Hematopoietic multipotent progenitor cell (in vitro differentiated cells): Measurements from ENCODE around the gene LGR4. TPM values are rescaled to one million over a fixed set of nuclear protein-coding genes. Genes with fewer than 3 reads are reported as not detected.
"Not testable (repeated sequence)": the region's sequence is repeated elsewhere in the genome, so short reads cannot be mapped to it uniquely, and the experiment has no call there.

Experiments used
- DNase-seq, 3 donors: peaks; one replicate each; pipeline ENCODE4 v3.0.0-alpha.2; 2011 to 2015; ENCODE audit warnings: low read depth in 2 of 3, low spot score in 2 of 3
- total RNA-seq: library from RNA; depleted of rRNA; stranded (reverse); fragments of >200 nt; gene quantifications from one replicate; pipeline ENCODE4 v1.2.3, GENCODE V29; 2012

Gene LGR4, protein sequence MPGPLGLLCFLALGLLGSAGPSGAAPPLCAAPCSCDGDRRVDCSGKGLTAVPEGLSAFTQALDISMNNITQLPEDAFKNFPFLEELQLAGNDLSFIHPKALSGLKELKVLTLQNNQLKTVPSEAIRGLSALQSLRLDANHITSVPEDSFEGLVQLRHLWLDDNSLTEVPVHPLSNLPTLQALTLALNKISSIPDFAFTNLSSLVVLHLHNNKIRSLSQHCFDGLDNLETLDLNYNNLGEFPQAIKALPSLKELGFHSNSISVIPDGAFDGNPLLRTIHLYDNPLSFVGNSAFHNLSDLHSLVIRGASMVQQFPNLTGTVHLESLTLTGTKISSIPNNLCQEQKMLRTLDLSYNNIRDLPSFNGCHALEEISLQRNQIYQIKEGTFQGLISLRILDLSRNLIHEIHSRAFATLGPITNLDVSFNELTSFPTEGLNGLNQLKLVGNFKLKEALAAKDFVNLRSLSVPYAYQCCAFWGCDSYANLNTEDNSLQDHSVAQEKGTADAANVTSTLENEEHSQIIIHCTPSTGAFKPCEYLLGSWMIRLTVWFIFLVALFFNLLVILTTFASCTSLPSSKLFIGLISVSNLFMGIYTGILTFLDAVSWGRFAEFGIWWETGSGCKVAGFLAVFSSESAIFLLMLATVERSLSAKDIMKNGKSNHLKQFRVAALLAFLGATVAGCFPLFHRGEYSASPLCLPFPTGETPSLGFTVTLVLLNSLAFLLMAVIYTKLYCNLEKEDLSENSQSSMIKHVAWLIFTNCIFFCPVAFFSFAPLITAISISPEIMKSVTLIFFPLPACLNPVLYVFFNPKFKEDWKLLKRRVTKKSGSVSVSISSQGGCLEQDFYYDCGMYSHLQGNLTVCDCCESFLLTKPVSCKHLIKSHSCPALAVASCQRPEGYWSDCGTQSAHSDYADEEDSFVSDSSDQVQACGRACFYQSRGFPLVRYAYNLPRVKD
- 2.7 TPM for total RNA-seq

DNA sequence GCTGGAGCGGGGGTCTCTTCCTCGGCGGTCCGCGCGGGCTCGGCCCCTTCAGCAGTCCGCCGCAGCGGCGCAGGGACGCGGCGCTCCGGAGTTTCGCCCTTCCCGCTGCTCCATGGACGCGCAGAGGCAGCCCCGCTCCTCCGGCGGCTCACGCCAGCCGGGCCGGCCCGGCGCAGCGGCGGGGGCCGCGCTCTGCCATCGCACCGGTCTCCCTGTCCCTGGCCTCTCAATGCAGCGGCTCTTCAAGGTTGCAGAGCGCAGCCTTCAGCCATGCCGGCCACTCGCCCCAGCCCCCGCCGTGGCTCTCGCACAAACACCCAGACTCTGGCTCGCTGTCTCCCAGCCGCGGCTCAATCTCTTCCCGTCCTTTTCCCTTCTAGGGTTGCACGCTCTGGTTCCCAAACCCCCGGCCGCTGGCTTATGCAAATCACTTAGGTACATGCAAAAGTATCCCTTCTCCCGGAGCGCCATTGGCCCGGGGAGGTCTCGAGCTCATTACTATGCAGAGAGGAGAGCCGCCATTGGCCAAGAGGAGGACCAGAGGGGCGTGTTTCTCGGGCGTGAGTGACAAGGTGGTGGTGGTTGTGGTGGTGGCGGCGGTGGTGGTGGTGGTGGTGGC, at the start of gene LGR4:
Gene LGR4 (minus strand): TSS at position 393 of the 619 bp plus-strand sequence. CDS start 488 bp downstream, outside the sequence.
- peak; percentile 30 to 90 (median 87) for DNase-seq

DNA sequence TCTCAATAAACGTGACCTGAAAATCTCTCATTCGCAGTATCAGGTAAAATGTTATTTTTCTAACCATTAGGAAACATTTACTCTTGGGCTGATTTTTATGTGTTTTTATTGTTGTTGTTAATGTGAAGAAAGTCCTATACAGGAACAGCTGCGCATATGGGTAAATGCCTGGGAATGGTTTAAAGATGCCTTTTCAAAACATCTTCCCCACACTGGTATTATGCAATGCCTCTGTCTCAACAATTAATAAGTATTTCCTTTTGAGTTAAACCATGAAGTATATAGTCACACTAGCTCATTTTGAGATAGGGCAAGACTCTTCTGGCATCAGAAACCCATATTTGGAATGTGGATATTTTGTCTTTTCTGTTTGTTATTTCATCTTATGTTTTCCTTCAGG, 47.6 kb upstream of the LGR4 start:
- no peak for DNase-seq

DNA sequence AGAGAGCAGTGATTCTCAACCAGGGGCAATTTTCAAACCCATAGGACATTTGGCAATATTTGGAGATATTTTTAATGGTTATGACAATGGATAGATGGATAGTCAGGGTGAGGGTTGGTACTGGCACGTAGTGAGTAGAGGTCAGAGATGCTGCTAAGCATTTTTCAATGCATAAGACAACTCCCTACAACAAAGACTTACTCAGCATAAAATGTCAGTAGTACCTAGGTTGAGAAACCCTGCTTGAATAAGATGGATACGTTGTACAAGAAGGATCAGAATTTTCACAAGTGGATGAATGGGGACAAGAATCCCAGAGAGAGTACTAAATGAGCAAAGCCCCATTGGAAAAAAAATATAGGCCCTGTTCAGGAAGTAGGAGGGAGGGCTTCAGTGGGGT, 45.9 kb upstream of the LGR4 start:
- no peak for DNase-seq

DNA sequence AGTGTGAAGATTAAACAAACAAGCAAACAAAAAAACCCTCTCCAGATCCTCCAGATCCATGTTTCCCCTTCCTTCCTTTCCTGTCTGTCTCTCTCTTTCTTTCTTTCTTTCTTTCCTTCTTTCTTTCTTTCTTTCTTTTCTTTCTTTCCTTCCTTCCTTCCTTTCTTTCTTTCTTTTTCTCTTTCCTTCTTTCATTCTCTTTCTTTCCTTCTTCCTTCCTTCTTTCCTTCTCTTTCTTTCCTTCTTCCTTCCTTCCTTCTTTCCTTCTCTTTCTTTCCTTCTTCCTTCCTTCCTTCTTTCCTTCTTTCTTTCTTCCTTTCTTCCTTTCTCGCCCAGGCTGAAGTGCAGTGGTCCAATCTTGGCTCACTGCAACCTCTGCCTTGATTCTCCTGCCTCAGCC, 44.9 kb upstream of the LGR4 start:
- DNase-seq: not testable (repeated sequence)

DNA sequence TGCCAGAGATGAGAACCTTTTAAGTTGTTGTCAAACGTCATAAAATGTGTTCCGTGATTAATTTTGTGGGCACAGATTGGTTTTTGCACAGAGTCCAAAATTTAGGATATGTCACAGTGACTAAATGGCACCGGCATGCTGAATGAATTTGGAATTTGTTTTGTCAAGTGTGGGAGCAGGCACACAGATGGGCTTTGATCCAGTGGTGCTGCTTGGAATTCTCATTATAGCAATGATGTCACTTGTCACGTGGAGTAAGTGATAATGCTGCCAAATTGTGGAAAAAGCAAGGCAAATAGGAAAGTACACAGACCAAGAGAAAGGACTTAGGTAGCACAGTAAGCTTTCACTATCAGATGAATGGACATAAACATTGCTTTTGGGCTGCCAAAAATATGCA, 42.0 kb upstream of the LGR4 start:
- DNase-seq: no peak

DNA sequence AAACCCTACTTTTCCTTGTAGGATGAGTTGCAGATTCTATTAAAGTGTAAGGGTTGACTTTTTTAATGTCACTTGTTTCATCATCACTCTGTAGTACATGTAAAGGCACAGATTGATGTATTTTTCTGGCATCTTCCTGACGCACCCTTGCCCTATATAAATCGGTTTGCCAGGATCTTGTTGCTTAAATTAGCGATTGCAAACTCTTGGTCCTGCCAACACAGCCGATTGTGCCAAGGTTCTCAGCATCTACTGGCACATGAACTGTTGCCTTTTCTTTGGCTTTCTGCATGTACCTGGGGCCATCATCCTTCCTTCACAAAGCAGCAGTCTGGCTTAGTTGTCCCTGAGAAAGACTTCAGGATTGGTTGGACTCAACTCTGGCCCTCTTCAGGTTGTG, 41.5 kb upstream of the LGR4 start:
- DNase-seq: no peak

DNA sequence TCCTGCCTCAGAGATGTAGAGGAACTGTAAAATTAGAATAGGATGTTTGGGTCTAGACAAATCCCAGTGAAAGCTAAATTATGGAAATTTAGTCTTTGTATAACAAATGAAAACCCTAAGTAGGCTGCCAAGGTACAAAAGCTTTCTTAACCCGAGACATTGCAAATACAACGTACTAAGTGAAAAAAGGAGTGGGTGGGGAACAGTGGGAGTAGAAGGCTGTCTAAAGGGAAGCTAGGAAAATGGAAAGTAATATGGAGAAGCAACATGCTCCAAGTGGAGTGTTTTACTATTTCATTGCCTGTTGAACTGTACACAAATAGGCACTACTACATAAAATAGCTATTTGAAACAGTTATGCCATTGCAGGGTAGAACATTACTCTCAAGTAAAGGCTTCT, 40.8 kb upstream of the LGR4 start:
- no peak for DNase-seq

DNA sequence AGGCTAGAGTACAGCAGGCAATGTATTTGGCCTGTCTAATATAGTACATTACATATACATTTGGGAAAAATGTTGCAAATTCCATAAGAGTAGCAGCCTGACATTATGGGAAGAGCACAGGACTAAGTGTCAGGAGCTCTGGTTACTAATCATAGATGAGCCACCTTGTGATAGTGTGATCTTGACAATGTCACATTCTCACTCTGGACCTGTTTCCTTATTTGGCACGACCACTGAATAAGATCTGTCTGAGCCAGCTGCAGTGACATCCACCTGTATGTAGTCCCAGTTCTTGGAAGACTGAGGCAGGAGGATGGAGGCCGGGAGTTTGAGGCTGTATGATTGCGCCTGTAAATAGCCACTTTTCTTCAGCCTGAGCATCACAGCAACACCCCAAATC, 39.6 kb upstream of the LGR4 start:
- no peak for DNase-seq

DNA sequence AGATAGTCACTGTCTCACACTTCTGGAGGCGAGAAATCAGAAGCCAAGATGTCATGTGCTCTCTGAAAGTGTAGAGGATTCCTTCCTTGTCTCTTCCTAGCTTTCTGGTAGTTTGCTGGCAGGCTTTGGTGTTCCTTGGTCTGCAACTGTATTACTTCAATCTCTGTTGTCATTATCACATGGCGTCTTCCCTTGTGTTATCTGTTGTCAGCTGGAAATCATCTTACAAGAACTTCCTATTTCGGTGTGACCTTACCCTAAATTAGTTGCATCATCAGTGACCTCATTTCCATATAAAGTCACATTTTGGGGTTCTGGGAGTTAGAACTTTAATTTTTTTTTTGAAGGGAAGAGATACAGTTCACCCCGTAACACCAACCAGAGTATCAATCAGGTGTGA, 37.3 kb upstream of the LGR4 start:
- DNase-seq: no peak

DNA sequence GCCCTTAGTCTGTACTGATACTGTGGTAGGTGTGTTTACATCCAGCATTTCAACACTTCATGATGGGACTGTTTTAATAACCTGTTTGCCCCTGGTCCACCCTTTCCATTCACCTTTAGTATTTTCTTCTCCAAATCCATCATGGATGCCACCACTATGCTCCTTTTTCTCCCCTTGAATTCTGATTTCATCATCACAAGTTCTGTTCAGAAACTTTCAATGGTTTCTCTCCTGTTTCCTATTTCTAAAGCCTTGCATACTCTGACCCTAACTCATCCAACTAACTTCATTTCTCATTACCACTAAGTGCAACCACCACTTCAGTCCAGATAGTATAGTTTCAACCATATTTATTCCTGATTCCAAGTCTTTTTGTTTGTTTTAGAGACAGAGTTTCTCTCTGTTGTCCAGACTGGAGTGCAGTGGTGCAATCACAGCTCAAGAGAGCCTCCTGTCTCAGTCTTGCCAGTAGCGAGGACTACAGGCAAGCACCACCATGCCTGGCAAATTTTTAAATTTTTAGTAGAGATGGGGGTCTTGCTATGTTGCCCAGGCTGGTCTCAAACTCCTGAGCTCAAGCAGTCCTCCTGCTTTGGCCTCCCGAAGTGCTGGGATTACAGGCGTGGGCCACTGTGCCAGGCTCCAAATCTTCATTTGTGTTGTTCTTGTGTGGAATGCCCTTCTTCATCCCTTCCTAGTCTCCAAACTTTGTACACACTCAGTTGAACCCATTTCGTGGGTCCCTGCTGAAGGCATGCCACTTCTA, 35.1 kb upstream of the LGR4 start:
- DNase-seq: no peak

DNA sequence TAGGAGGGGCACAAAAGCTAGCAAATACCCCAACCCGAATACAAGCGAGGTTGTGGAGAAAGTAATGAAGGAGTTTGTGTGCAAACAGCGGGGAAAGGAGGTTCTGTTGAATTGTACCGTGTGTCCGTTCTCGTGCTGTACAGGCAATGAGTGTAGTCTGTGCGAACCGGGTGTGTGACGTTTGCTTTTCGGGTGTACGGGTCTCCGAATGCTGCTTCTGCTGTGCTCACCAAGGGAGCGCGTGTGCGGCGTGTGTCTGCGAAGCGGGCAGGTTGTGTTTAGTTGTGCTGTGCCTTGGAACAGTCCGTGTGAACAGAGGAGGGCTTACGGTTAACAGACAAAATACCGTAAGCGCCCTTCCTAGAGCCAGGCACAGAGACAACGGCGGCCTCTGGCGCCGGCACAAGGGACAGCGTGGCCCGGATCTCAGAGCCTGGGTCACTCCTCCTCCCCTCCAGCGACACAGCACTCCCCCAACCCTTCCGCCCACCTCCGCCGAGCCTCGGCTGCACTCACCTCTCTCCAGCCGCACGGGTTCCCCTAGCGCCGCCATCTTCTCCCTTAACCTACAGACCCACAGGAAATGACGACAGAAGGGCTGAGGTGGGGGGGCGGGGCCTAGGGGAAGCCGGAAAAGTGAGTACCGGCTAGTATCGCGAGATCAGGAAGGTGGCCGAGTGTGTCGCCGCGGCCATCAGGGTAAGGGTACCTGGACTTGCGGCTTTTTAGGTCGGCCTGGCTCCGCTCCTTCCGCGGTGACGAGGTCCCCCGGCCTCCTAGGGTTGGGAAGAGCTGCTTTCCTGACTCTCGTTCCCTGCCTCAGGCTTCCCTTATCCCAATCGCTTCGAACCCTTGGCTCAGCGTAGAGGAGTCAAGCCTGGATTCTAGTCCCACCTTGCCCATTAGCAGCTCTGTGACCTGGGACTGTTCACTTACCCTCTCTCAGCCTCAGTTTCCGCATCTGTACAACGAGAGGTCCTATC, 33.9 kb upstream of the LGR4 start, which contains the start of gene LIN7C:
Gene LIN7C (minus strand): TSS at position 570 of the 983 bp plus-strand sequence. CDS start 17 bp downstream, at position 553.
- DNase-seq: peak; percentile 96 to 99 (median 99)

DNA sequence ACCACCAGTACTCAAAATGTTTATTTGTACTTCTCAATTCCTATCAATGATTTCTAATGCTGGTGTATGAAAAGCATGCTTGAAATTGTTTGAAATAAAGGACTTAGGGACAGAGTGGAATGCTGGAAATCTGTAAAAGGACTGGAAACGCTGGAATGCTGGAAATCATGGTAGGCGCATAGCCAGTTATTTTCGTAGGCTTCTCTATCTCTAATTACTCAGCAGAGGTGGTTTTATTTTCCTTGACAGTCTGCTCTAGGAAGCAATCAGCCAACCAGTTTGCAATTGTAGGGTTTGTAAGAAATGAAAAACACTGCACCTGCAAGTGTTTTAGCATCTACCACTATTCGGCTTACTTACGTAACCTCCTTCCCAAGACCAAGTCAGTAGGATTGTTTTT, 33.2 kb upstream of the LGR4 start:
- DNase-seq: peak in 1 of 3 donors; percentile 9

DNA sequence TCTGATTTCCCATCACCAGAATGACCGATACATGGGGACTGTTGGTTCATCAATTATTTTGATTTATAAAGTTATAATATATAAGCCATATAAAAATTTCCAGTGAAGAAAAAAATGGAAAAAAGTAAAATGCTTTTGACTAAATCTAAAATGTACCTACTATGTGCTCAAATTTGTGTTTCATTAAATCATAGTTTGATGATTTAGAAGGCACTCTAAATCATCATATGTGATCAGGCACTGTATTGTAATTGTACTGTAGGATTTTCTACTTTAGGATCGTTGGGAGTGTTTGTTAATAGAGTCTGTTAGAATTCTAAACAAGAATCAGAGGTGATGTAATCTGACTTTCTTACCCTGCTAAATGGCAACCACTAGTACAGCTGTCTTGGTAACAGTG, 31.6 kb upstream of the LGR4 start:
- no peak for DNase-seq

DNA sequence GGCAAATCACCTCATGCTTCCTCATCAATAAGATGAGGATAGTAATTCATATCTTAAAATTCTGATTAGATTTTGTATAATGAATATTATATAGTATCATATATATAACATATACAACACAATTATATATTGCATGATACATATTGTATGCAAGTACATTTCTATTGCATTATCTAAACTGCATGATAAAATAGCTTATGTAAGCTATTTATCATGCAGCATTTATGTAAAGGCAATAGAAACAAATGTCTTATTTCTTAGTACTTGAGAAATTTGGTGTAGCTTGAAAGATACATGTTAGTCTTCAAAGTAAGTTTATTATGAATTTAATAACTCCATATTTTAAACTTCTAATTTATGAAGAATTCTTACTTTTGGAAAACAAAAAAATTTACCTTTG, 28.5 kb upstream of the LGR4 start:
- no peak for DNase-seq

DNA sequence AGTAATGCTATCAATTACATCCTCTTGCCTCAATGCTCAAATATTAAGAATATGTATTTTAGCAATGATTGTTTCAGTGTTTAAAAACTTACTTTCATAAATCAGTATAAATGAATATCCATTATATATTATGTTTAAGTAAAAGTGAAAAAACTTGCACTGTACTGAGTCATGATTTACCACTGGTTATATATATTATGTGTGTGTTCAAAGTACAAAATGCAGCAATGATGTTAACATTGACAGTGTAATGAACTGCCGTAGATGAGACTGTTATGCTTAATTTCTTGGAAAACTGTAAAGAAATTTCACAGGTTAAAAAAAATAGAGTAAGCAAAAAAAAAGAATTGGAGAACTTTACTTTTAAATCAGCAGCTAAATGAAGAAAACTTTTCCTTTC, 25.3 kb upstream of the LGR4 start:
- DNase-seq: no peak

DNA sequence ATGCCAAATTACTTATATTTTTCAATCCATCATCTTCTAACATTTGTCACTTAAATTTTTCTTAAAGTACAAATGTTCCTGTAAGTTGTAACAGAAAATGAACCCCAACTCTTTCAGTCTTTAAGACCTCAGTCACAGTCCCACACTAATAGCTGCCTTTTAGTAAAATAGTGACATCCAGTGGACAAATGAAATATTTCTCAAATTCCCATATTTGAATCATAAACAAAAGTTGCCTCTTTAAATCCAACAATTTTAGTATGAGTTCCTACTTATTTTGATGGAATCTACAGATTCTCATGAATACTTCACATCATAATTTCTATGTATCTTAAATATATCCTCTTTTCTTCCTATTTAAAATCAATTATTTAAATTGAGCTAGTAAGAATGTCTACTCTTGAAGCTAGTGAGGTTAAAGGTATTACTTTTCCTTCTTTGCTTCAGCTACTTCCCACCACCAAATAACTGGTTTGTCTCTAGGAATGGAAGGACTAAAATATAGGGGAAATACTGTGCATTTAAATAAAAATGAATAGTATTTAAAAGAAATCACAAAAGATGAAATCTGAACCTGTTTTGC, 24.8 kb upstream of the LGR4 start:
- DNase-seq: peak in 2 of 3 donors; percentile 24 to 54

DNA sequence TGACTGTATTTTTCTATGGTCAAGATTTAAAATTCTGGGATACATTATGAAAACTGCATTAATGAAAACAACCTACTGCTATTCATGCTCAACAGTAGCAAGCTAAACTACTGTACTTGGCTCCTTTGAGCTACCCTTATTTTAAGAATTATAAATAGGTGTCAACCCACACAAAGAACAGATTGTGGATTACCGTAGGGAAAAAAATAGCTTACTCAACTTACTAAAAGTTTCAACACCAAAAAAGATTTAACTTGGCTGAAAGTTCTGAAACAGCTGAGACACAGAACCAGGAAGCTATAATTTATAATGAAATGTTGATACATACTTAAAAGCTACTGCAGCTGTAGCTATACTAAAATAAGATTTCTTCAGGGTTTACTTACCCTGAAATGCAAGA, 23.9 kb upstream of the LGR4 start:
- DNase-seq: no peak

DNA sequence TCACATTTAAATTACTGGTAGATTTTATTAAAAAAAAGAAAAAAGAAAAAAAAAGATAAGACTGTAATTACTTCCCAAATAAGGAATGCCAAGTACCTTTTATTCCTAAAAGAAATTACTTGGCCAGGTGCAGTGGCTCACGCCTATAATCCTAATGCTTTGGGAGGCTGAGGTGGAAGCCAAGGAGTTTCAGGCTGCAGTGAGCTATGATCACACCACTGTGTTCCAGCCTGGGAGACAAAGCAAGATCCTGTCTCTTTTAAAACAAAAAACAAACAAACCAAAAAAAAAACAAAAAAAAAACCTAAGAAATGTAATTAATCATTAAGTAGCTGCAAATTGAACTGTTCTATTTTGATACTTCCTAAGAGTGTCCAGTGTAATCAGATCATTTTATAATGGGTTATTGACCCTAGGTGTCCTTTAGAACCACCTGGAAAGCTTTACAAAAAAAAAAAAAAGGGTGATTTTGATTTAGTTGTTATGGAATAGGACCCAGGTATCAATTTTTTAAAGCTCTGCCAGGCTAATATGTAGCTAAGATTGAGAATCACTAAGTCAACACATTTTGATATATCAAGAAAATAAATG, 23.2 kb upstream of the LGR4 start:
- no peak for DNase-seq
